Upper lobe of left lung (tissue), 4 donors: ENCODE results near the gene CMSS1.

ENCODE experiments used
- EP300 ChIP-seq, 4 donors: sonication (generic); formaldehyde crosslinking; IDR thresholded peaks; one replicate each; pipeline ENCODE4 v1.5.1; 2017; ENCODE audit warnings: antibody characterized with exemption in 4 of 4, control low read depth in 2 of 4
- POLR2A ChIP-seq, 4 donors: fragments of 450-650 bp; IDR thresholded peaks; one replicate each; pipeline ENCODE4 v1.5.1; 2016 to 2017; ENCODE audit warnings: antibody characterized with exemption in 4 of 4, mild to moderate bottlenecking in 2 of 4
- POLR2AphosphoS5 ChIP-seq, 2 donors: sonication (generic); formaldehyde crosslinking; IDR thresholded peaks; one replicate each; pipeline ENCODE4 v1.5.1; 2017; ENCODE audit warnings: antibody characterized with exemption in 2 of 2
- TF ChIP-seq, protein P1 (sequence below), 6 experiments: fragments of 450-650 bp in 4 of 6; fragments of 200-600 bp in 2 of 6; sonication (generic) in 2 of 6; IDR thresholded peaks; one replicate each; pipeline ENCODE4 v1.5.1; 2016 to 2019; ENCODE audit warnings: antibody characterized with exemption in 6 of 6

DNA sequence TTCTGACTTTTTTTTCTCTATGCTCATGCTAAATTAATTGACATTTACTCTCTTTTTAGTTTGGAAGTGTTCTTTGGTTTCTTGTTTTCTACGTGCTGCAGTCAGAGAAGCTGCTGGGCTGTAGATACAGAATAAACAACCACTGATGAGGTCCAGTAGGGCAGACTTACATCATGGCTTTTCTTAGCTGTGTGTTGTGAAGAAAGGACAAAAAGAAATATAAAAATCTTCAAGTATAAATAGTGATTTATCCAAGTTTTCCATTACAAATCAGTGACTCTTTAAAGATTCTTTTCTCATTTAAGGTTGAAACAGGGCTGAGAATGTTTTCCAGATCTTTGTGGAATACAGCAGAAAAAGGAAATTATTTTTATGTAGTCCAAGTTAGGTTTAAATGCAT lies 122.2 kb downstream of the CMSS1 start:
- TF ChIP-seq, protein P1, sequence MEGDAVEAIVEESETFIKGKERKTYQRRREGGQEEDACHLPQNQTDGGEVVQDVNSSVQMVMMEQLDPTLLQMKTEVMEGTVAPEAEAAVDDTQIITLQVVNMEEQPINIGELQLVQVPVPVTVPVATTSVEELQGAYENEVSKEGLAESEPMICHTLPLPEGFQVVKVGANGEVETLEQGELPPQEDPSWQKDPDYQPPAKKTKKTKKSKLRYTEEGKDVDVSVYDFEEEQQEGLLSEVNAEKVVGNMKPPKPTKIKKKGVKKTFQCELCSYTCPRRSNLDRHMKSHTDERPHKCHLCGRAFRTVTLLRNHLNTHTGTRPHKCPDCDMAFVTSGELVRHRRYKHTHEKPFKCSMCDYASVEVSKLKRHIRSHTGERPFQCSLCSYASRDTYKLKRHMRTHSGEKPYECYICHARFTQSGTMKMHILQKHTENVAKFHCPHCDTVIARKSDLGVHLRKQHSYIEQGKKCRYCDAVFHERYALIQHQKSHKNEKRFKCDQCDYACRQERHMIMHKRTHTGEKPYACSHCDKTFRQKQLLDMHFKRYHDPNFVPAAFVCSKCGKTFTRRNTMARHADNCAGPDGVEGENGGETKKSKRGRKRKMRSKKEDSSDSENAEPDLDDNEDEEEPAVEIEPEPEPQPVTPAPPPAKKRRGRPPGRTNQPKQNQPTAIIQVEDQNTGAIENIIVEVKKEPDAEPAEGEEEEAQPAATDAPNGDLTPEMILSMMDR (IDR thresholded peaks at IDR 0.05): no peak
- TF ChIP-seq POLR2AphosphoS5 (IDR thresholded peaks at IDR 0.05) (no peak), POLR2A (IDR thresholded peaks at IDR 0.05) (no peak), EP300 (IDR thresholded peaks at IDR 0.05) (no peak)
